Hematopoietic multipotent progenitor cell treated with erythropoietin and hydrocortisone succinate and interleukin-3 and kit ligand, for 8 days (in vitro differentiated cells): ENCODE data around the gene ESRRG.
"Not testable (repeated sequence)": the region's sequence is repeated elsewhere in the genome, so short reads cannot be mapped to it uniquely, and the experiment has no call there.

Experiments
- DNase-seq: peaks from one replicate; pipeline ENCODE4 v3.0.0-alpha.2; 2015

ESRRG gene

DNA sequence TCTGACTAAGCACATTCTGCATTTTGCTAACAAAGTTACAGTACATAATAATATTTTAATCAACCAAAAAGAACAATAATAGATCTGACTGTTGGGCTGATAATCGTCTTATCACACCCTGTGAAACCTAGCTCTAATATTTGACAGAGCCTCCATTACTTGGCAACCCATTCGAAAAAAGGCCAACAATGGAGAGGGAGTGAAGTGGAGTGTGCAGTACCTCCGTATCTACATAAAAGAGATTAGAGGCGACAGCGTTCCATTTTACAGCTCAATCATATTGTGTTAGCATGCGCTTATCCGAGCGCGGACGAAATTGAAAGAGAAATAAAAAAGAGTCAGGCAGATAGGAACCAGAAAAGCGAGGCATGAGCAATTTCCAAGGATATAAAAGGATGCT, 162.7 kb downstream of the ESRRG start:
- DNase-seq, result no peak

DNA sequence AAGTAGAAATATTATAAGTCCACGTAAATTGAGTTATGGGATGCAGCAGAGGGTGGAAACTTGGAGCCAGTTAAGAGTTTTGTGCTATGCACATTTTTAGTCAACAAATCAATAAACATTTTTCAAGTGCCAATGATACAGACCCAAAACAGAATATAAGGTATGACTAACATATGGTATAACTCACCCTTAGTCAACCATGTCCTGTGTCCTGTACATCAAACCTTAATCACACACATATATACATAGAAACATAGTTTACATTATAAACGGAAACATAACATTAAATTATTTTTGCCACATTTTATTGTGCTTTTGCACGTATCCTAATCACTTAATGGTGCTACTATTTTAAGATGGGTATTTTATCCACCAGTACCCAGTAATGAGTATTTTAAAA, 163.9 kb downstream of the ESRRG start:
- DNase-seq, result no peak

DNA sequence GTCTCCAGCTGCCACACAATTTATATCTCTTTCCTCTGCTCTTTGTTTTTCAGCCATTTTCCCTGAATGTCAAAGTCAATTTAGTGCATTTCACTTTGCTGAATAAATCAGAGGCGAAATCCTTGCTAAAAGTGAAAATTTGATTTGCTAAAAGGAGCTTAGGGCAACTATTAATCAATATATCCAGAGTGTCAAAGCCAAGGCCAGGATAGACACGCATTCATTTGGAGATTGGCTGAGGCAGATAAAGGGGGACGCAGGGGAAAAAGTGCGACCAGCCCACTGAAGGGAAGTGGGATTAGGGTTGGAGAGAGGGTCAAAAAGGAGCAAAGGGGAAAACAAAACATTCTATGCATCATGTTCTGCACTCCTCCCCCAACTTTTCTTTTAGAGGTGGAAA, 167.6 kb downstream of the ESRRG start:
- DNase-seq, result no peak

DNA sequence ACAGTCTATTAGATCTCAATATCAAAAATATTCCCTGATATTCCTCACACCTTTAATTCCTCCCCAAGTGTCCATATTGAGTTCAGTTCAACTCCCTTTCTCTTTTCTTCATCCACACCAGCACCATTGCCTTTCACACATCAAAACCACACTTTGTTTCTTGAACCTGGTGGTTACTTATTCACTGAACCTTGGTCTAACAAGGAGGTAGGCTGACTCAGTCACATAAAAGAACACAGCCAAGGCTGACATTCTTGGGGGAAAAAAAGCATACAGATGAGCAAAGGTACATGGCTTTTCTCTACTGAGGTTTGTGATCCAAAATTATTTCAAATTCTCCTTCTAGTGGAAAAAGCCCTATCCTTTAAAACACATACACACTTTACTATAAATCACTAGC, 168.3 kb downstream of the ESRRG start:
- DNase-seq, result no peak

DNA sequence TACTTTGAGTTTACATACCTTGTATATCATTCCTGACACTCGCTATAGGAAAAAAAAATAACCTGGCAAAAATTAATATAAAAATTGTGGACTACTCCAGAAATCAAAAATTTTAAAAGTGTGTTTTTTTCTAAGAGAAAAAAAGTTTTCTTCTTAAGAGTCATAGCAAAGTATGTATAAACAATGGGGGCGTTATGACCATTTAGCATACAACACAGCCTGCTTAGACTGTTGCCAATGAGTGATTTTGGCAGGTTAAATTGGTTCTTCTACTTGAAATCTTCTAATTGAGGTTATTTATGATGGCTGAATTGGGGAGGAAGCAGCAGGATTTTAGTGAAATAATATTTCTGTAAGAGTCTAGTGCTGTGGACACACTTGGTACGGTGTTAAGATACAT, 169.5 kb downstream of the ESRRG start:
- DNase-seq, result no peak

DNA sequence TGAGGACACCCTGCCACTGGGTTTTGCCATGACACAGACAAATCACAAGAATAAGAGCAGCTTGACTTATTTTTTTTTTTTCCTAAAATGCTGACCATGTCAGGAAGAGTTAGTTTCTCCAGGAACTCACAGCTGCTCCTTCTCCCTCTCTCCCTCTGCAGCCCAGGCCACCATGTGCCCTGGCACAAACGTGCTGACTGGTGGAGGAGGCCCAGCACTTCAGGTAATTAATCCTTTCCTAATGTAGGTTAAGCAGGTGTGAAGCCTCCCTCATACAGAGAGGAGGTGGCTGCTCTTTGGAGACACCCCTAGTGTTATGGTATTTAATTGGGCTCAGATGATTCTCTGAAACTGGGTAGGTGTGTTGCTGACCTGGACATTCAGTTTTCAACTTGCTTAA, 170.2 kb downstream of the ESRRG start:
- DNase-seq, result no peak

DNA sequence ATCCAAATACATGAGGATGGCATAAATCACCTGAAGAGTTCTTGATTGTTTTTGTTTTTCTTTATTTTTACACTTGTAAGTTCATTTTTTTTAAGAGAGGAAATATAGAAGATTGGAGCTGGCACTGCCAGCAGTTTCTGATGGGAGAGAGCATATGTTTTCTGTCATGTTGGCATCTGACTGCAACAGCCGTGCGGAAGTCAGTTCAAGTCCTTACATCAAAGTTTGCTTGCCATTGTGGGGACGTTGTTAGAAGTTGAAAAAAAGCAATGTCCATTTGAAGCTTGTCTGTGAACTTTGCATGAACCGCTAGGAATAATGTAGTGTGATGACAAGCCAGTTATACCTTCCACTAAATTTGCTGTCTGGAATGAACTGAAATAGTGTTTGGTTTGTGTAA, 173.4 kb downstream of the ESRRG start:
- no peak for DNase-seq

DNA sequence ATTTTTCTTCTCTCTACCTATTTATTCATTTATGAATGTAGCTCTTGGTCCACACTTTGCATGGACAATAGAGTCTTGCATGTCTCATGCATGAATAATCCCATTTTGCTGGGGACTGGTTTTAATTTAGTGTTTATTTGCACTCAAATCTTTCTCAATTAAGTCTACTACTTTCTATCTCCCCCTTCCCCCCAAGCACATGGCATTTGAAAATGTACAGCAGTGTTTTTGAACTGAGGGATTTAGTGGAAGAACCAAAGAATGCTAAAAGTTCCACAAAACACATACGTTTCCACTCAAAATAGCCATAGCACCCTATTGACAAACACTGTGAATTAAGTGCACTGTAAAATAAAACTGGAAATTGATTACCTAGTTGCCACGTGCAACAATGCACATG, 180.5 kb downstream of the ESRRG start:
- DNase-seq, result no peak

DNA sequence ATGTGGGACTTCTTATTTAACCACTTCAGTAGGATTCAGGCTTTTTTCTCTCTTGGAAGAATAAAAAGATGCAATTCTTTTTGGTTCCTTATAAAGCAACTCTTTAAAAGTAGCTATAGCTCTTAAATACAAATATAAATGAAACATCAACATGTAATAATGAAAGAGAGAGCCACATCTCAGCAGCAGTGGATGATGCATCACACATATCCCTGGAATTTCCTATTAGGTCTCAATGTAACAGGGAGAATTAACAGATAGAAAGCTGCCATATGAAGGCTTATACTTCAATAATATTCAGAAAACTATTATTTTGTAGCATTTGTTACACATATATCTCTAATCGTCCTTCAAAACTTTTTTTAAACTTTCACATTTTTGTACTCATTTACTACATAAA, 181.0 kb downstream of the ESRRG start:
- no peak for DNase-seq

DNA sequence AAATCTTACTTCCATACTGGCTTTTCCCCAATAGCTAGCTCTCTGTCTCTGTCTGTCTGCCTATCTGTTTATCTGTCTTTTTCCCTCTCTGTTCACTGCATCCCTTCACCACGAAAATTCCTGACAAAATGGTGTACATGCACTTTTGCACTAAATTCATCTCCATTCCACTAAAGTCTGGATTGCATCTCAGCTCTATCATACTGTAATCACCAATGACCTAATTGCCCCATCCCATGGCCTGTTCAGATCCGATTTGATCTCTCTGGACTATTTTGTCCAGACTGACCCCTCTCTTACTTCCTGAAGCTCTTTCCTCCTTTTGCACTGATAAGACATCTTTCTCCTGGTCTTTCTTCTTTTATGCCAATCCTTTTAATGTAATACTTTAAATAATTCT, 187.5 kb downstream of the ESRRG start:
- DNase-seq, result no peak

DNA sequence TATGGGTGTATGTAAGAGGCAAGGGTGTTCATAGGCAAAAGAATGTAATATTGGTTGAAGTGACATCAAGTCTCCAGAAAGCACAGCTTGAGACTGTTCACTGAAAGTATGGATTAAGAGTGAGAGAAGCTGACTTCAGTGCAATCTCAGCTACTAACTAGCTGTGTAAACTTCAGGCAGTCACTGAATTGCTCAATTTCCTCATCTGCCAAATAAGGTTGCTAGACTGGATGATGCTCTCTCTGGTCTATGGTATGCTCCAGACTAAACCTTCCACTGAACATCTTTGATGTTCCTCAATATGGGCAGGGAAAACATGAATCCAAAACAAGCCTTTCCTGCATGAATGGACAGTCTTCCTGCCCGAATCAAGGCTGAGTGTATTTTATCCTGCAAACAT, 188.2 kb downstream of the ESRRG start:
- no peak for DNase-seq

DNA sequence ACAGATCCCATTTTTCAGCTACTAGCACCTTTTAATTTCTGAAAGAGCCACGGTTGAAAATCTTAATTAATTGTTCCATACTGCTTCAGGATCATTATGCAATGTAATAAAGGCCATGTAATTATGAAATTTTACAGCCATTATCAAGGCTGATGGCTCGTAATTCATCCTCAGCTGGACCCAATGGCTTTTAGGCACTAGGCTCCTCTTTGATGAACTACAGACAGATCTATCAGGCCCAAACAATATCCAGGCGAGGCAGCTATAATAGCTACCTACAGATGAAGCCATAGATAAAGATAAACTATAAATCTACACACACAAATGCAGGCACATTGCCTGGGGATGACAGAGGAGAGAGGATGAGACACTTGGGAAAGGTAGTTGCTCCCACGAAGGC, 189.5 kb downstream of the ESRRG start:
- DNase-seq, result no peak

DNA sequence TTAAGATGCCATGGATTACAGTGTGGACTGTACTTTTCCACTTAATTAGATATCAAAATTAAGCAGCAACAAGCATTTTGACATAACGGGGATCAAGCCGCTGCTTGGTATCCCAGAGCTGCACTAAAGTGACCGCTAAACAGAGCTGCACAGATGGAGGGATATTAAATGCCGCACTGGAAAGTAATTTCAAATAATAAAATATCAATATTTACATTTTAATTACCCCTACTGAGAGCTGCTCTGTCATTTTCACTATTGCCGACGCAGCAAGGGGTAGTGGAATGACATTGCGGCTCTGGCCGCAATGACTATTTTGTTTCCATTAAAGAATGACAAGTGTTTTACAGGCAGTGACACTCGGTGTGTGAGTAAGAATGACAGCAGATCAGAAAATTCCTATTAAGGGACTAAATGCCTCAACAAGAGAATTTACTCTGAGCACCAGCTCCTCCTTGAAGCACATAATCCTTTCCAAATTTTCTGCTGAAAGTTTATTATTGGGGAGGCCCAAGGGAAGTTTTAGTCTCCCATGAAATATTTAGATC, 190.9 kb downstream of the ESRRG start:
- DNase-seq, result no peak

DNA sequence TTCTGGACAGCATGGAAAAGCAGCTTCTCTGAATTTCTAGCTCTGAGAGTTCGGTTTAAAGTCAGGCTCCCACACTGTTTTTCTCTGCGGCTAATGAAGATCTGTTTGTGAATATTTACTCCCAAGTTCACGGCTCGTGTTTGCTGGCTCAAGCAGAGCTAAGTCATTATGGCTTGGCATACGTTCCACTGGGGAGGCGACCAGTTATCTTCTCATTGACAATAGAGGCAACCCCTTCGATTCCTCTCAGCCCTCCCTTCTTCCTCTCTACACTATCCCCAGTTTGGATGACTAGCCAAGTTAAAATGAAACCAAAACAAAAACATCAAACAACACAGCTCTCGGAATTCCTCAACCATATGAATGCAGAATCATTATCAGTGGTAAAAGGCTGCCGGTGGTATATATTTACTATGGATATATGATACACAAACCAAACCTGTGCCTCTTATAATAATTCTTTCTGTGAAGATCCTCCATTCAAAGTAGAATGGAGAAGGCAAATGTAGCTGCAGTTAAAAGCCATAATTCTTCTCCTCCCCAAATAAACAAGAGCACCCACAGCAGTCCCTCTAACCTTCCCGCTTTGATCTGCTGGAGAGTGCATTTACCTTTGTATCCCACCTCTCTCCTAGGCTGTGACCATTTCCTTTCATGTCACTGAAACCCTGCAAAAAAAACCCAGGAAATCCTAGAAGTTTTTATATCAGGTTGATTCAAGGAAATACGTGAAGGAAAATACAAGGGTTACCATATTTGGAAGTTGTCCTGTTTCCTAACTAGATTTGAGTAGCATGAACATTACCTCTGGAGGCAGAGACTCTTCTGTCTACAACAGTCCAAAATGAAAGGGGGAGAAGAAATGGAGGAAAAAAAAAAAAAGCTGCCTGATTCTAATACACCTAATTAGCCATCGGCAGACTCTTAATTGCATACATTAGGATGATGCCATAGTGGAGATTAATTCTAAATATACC, 191.7 kb downstream of the ESRRG start:
- peak; percentile 72 for DNase-seq

DNA sequence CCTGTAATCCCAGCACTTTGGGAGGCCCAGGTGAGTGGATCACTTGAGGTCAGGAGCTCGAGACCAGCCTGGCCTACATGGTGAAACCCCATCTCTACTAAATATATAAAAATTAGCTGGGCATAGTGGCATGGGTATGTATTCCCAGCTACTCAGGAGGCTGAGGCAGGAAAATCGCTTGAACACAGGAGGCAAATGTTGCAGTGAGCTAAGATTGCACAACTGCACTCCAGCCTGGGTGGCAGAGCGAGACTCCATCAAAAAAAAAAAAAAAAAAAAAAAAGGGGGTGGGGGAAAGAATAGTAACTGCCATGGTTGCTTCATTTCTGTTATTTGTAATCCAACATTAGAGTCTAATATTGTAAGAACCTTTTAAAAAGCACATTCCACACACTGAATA, 193.4 kb downstream of the ESRRG start:
- not testable (repeated sequence) for DNase-seq

DNA sequence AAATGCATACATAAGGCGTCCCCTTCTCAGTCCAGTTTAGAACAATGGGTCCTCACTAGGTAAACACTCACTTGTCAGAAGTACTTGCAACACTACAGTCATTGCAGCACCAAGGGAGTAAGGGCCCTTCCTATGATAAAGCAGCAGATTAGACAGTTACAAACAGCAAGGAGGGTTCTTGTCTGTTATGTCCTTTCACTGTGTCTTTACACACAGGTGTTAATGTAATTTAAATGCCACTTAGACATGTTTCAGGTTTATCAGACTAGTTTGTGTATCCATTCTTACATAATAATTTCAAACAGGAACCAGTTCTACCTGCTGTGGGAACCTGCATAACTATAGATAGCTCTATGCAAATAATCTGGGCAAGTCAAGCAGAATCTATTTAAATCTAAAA, 194.4 kb downstream of the ESRRG start:
- no peak for DNase-seq

DNA sequence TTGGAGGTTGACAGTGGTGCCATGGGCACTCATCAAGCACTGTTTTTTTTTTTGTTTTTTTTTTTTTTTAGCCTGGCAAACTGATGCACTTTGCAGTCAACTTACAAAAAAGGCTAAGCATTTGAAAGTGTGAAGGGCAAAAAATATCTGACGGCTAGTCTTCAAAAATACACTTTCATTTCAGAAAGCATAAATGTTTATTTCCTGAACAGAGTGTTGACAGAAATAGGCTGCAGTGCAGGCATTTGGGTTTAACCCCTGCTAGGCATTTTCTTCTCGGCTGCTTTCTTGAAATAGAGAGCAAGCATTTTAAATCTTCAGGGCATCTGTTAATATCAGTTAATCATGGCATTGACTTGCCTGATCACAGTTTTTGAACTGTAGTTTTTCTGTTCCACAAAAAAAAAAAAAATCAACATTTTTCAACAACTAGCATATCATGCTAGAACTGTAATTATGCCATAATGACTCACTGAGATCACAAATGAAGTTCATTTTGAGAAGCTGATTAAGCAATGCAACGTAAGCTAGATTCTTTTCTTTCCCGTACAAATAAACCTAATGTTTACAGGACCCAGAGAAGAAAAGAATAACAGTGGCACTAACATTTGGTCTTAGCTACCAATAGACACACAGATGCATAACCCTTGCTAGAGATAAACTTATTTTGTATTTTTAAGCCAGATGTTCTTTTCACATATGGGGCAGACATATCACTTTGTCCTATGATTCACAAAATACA, 199.6 kb downstream of the ESRRG start:
- DNase-seq, result no peak

DNA sequence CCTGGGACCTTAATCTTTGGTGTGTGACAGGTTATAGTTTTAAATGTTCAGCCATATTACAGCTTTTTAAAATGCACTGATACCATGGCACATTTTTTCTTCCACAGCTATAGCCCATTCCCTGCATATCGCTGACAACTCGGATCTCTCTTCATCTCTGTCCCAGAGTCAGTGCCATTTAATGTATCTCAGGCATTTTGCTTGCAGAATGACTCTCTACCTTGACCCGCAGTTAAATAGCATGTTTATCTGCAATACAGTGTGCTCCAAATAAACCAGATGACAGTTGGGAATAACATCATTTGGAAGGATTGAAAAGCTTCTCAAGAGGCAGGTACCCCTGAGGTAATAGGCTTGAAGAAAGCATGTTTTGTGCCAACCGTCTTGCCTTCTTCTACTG, 200.2 kb downstream of the ESRRG start:
- no peak for DNase-seq

DNA sequence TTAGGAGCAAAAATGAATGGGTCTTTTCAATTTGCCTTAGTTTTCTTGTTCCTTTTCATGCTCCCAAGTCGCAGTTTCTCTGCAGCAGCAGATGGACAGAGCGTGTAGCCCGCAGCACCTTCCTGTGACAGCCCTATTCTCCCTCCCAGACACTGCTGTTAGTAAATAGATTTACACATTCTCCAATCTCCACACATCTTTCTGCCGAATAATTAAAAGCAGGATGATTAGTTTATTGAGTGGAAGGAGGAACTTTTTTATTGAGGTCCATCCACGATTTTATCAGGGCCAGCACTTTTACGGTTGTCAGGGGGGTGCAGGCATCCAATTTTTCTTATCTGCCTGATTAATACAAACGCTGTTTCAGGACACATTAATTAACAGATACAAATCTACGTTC, 201.8 kb downstream of the ESRRG start:
- no peak for DNase-seq

DNA sequence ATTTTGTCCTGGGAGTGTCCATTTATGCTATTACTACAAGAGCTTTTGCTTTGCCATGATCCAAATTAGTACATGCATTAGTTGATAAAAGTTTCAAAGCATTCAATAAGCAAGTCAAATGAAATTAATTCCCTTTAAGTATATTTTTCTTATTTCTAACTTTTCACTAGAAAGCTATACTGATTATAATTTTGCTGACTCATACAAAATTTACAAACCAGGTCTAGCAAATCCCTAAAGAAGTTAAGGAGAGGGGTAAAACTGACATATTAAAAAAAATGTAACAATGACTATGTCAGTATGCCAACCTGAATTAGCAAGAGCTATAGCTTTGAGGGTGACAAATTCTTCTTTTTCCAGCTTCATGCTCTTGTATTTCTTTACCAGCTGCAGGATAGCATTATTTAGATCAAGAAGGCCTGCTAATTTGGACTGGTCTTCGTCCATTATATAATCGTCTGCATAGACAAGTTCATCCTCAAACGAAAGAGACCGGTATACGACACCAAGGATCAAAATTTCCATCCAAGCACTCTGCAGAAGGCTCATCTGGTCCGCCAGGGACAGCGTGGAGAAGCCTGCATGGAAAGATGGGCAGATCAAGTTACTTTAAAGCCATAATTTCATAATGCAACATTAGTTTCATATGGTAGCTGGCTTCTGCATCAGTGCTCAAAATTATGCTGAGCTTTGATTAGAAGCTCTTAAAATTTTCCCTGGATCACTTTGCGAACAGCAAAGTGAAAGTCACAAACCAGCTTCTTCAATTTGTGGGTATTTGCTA, 204.2 kb downstream of the ESRRG start:
- no peak for DNase-seq

DNA sequence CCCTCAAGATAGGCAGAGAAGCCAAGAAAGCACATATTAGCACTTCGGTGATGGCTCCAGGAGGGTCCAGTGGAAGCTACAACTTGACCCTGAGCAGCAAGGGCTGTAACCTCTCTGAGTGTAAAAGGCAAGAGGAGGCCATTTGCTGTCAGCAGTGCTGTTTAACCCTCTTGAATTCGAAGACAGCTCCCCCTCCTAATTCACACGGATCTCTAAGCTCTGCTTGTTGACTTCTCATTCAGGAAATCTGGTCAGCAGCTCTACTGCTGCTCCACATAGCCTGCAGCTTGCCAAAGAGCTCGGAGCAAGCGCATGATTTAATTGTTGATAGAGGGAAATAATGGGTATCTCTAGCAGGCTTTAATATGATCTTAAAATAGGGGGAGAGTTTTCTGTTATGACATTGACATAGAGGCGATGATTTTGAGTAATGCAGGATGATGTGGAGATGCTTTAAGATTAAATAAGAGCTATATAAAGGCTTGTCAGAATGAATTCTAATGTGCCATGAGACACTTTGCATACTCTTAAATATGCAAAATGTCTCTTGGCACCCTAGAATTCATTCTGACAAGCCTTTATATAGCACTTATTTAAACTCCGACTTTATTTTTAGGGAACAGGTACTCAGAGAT, 220.6 kb downstream of the ESRRG start:
- DNase-seq, result no peak

DNA sequence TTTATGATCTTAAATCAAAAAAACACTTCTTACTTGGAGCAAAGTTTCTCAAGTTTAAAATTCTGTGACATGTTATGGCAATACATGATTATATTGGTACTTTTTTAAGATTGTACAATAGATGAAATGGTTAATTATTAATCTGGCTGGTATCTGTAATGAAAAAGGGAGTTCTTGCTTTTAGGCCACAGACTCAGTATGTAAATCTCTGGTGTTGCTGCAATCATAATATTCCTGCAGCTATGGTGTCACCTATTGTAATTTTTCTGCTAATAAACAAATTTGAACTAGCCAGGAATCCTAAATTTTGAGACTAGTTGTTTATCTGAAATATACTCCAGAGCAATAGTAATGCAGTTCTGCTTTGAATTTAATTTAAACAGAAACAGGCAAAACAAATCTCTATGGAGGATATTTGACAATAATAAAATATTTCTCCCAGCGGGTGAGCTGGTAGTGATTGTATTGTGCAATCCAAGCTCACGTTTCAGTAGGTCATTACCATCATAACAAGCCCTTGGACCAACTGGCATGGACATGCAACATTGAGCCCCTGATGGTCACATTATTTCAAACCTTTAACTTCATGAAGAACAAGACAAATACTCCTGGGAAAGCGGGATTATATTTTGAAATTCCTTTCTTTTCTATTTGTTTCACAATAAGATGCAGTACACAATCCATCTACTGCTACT, 222.8 kb downstream of the ESRRG start:
- no peak for DNase-seq
